PC-3 (cell line): ENCODE results near the gene DACT2.

Source experiments
- CTCF ChIP-seq: fragments of 300-600 bp; sonication (generic); conservative IDR thresholded peaks from 2 replicates; pipeline ENCODE4 v1.5.1; 2017; ENCODE audit warnings: antibody characterized with exemption, low read depth, mild to moderate bottlenecking, low read length
- EZH2 ChIP-seq: fragments of 300-600 bp; sonication (generic); IDR thresholded peaks from one replicate; pipeline ENCODE4 v1.6.1; 2017; ENCODE audit warnings: antibody characterized with exemption, mild to moderate bottlenecking, low read length; ENCODE audit not compliant: unreplicated experiment
- EZH2phosphoT487 ChIP-seq: fragments of 300-600 bp; sonication (generic); IDR thresholded peaks from 2 replicates; pipeline ENCODE4 v1.6.1; 2018; ENCODE audit warnings: mild to moderate bottlenecking, antibody characterized with exemption, low read length, borderline replicate concordance

GRCh38 chr6:168308390-168309144 is 11.0 kb downstream of the DACT2 start:
- no peak for TF ChIP-seq CTCF
- TF ChIP-seq EZH2phosphoT487, result no peak
- TF ChIP-seq EZH2, result no peak
